Muscle layer of duodenum (tissue), 2 donors: ENCODE results near the gene PLA2G4F.

Experiments used
- H3K27ac ChIP-seq: one replicate; pipeline ENCODE4 v1.7.0; 2013; ENCODE audit warnings: mild to moderate bottlenecking, low read length
- H3K27me3 ChIP-seq: one replicate; pipeline ENCODE4 v1.7.0; 2013; ENCODE audit warnings: low read depth, mild to moderate bottlenecking, control low read depth, low read length
- H3K36me3 ChIP-seq, 2 donors: one replicate each; pipeline ENCODE4 v1.7.0; 2013; ENCODE audit warnings: low read length in 2 of 2, control low read depth in 1 of 2, mild to moderate bottlenecking in 1 of 2; ENCODE audit not compliant: insufficient read depth in 2 of 2, control insufficient read depth in 1 of 2
- H3K4me1 ChIP-seq, 2 donors: one replicate each; pipeline ENCODE4 v1.7.0; 2013; ENCODE audit warnings: low read length in 2 of 2, mild to moderate bottlenecking in 2 of 2, control low read depth in 1 of 2, moderate library complexity in 1 of 2; ENCODE audit not compliant: insufficient read depth in 2 of 2, control insufficient read depth in 1 of 2
- H3K4me3 ChIP-seq, 2 donors: one replicate each; pipeline ENCODE4 v1.7.0; 2013; ENCODE audit warnings: low read length in 2 of 2, low read depth in 1 of 2, mild to moderate bottlenecking in 1 of 2
- H3K9me3 ChIP-seq, 2 donors: one replicate each; pipeline ENCODE4 v1.7.0; 2013; ENCODE audit warnings: low read length in 2 of 2, control low read depth in 1 of 2, mild to moderate bottlenecking in 1 of 2; ENCODE audit not compliant: control insufficient read depth in 1 of 2
- donor health status: healthy.

Gene PLA2G4F

GRCh38 chr15:42163947-42164550 lies 7.6 kb upstream of the PLA2G4F start:
- no peak overlapping the region for H3K27ac ChIP-seq
- H3K36me3 ChIP-seq = peaks cover 85 to 98% of the 10 kb centered on the region in 2 donors
- no peak overlapping the region for H3K4me3 ChIP-seq
- H3K9me3 ChIP-seq = no peaks in the 10 kb centered on the region
- peaks cover 0 to 7% of the 10 kb centered on the region in 2 donors for H3K4me1 ChIP-seq
- no peaks in the 10 kb centered on the region for H3K27me3 ChIP-seq

GRCh38 chr15:42163291-42163690 lies 6.9 kb upstream of the PLA2G4F start:
- Histone ChIP-seq H3K4me1 (peaks cover 0 to 7% of the 10 kb centered on the region in 2 donors), H3K27me3 (no peaks in the 10 kb centered on the region), H3K27ac (no peak overlapping the region), H3K4me3 (no peak overlapping the region), H3K9me3 (no peaks in the 10 kb centered on the region), H3K36me3 (peaks cover 88 to 96% of the 10 kb centered on the region in 2 donors)

- H3K27ac ChIP-seq = no peak overlapping the region
- H3K4me3 ChIP-seq = no peak overlapping the region
- H3K27me3 ChIP-seq = no peaks in the 10 kb centered on the region
- peaks cover 57 to 65% of the 10 kb centered on the region in 2 donors for H3K36me3 ChIP-seq
- H3K4me1 ChIP-seq = peaks cover 0 to 7% of the 10 kb centered on the region in 2 donors
- H3K9me3 ChIP-seq = no peaks in the 10 kb centered on the region
These were observed 3.7 kb upstream of the PLA2G4F start for GRCh38 chr15:42160136-42160535.

- Histone ChIP-seq H3K4me1 (peaks cover 0 to 7% of the 10 kb centered on the region in 2 donors), H3K9me3 (no peaks in the 10 kb centered on the region), H3K36me3 (peaks cover 51 to 59% of the 10 kb centered on the region in 2 donors), H3K27me3 (no peaks in the 10 kb centered on the region), H3K4me3 (no peak overlapping the region), H3K27ac (no peak overlapping the region)
These were observed 3.1 kb upstream of the PLA2G4F start for GRCh38 chr15:42159381-42160015.

- no peak overlapping the region for H3K27ac ChIP-seq
- no peaks in the 10 kb centered on the region for H3K9me3 ChIP-seq
- H3K36me3 ChIP-seq = peaks cover 46 to 53% of the 10 kb centered on the region in 2 donors
- H3K4me1 ChIP-seq = peaks cover 0 to 7% of the 10 kb centered on the region in 2 donors
- H3K4me3 ChIP-seq = no peak overlapping the region
- no peaks in the 10 kb centered on the region for H3K27me3 ChIP-seq
These were observed 2.5 kb upstream of the PLA2G4F start for GRCh38 chr15:42158941-42159340.

- Histone ChIP-seq H3K27ac (no peak overlapping the region), H3K4me3 (no peak overlapping the region), H3K4me1 (peaks cover 0 to 7% of the 10 kb centered on the region in 2 donors), H3K9me3 (no peaks in the 10 kb centered on the region), H3K36me3 (peaks cover 38 to 46% of the 10 kb centered on the region in 2 donors), H3K27me3 (no peaks in the 10 kb centered on the region)
These were observed 1.7 kb upstream of the PLA2G4F start for GRCh38 chr15:42157981-42158765.

- H3K27me3 ChIP-seq = no peaks in the 10 kb centered on the region
- peaks cover 0 to 7% of the 10 kb centered on the region in 2 donors for H3K4me1 ChIP-seq
- peaks cover 31 to 38% of the 10 kb centered on the region in 2 donors for H3K36me3 ChIP-seq
- no peak overlapping the region for H3K4me3 ChIP-seq
- H3K9me3 ChIP-seq = no peaks in the 10 kb centered on the region
- no peak overlapping the region for H3K27ac ChIP-seq
These were observed 945 bp upstream of the PLA2G4F start for GRCh38 chr15:42157381-42157780.

GRCh38 chr15:42155546-42156242 lies 742 bp downstream of the PLA2G4F start:
- H3K4me1 ChIP-seq = peaks cover 0 to 7% of the 10 kb centered on the region in 2 donors
- H3K27me3 ChIP-seq = no peaks in the 10 kb centered on the region
- peaks cover 16 to 21% of the 10 kb centered on the region in 2 donors for H3K36me3 ChIP-seq
- no peaks in the 10 kb centered on the region for H3K9me3 ChIP-seq
- peak overlapping the region in 1 of 2 donors; percentile 21 for H3K4me3 ChIP-seq
- H3K27ac ChIP-seq = peak overlapping the region; percentile 39

GRCh38 chr15:42154956-42155355 lies 1.5 kb downstream of the PLA2G4F start:
- Histone ChIP-seq H3K36me3 (peaks cover 8 to 13% of the 10 kb centered on the region in 2 donors), H3K27ac (no peak overlapping the region), H3K27me3 (no peaks in the 10 kb centered on the region), H3K4me1 (peaks cover 0 to 7% of the 10 kb centered on the region in 2 donors), H3K4me3 (peak overlapping the region in 1 of 2 donors; percentile 9), H3K9me3 (no peaks in the 10 kb centered on the region)

GRCh38 chr15:42154212-42154941 lies 2.1 kb downstream of the PLA2G4F start:
- Histone ChIP-seq H3K27me3 (no peaks in the 10 kb centered on the region), H3K27ac (no peak overlapping the region), H3K4me1 (peaks cover 0 to 3% of the 10 kb centered on the region in 2 donors), H3K36me3 (peaks cover 6 to 8% of the 10 kb centered on the region in 2 donors), H3K9me3 (no peaks in the 10 kb centered on the region), H3K4me3 (no peak overlapping the region)
